Posterior cingulate gyrus (tissue), 11 donors: ENCODE data around the gene GPAT3.
A peak's percentile ranks its signal among the peaks of the same experiment; 100 is the strongest.
"Not testable (repeated sequence)": the region's sequence is repeated elsewhere in the genome, so short reads cannot be mapped to it uniquely, and the experiment has no call there.

Experiments used
- DNase-seq, 10 donors: peaks; one replicate each; pipeline versions ENCODE4 v3.0.0 to v3.0.0-alpha.2; 2020 to 2021; ENCODE audit warnings: mixed read lengths in 3 of 10
- intact Hi-C: fragments of 100-400 bp; cut with DNase I; formaldehyde crosslinking; loops from one replicate; pipeline ENCODE4 v1.15.1; 2023

The GPAT3 gene

DNA sequence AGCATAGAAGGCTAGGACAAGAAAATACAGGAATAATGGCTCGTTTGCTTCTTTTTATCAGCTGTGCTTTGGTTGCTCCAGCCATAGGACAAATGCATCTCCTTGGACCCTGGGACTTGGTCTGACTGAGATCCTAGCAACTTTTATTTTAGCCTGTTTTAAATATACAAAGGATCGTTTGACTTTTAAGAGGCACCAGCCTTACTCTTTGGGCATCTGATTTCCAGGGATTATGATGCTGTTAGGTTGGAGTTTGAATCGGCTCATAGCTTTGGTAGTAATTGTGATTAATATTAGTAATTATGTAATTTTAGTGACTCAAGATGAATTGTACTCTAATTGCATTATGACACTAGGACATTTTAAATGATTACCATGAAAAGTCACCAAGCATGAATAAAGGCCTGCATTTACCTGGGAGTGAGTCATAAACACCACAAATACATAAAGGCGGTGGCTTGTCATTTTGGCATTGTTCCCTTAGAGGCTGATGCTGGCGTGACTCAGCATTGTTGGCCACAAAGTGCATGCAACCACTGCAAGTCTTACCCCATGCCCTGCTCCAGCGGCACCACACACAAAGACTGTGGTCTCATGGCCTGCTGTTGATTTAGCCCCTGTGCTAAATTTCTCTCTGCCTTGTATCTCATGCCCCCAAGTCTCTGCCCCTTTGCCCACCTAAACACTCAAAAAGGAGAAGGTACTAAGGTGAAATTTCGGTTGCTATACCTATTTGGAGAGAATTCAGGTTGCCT is 12.4 kb downstream of the GPAT3 start:
- no peak for DNase-seq

DNA sequence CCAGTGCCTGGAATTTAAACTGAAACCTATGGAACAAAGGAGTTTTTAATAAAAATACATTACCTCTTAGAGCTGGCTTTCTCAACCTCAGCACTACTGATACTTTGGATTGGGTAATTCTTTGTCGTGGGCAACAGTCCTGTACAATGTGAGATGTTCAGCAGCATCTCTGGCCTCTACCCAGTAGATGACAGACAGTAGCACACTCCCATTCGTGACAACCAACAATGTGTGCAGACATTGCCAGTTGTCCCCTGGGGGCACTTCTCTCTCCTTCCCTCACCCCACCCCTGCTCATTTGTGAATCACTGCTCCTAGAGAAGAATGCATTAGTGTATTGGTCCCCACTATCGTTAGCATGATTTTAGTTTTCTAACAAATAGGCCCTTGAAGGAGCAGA is 16.2 kb downstream of the GPAT3 start:
- intact Hi-C loops: no loop called here

More for the DNA sequence above, 12.4 kb downstream of the GPAT3 start:
- intact Hi-C loops: no loop called here

DNA sequence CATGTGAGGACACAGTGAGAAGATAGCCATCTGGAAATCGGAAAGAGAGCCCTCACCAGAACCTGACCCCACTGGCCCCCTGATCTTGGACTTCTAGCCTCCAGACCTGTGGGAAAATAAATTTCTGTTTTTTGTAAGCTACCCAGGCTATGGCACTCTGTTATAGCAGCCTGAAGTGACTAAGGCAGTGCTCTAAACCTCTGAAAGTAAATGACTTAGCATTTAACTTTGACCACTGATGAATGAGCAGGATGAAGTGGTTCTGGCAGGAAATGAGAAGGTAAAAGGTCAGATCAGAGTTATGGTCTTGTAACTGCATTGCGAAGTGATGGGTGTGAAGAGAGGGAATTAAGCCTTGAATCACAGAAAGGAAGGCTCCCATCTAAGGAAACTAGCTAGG is 17.0 kb downstream of the GPAT3 start:
- no peak for DNase-seq
- intact Hi-C loops: no loop called here

More for the DNA sequence above, 16.2 kb downstream of the GPAT3 start:
- no peak for DNase-seq

DNA sequence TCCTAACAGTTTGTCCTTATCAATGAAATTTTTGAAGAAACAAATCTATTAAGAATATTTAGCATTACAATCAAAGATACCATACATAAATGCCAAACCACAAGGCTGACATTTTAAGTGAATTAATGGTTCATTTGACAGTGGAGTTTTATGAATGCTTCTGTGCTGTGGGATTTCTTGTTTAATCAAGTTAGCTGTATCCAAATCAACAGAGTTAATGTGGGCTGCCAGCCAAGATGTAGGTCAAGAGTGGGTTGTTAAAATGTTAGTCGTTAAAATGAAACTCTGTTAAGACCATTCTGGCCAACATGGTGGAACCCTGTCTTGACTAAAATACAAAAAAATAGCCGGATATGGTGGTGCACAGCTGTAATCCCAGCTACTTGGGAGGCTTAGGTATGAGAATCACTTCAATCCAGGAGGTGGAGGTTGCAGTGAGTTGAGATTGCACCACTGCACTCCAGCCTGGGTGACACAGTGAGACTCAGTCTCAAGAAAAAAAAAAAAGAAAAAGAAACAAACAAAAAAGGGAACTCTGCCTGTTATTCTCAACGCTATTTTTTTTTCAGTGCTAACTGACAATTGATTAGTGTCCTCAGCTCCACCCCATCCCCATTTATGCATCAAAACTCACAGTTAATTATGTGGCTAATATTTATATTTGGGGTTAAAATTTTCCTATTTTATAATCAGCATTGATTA is 20.2 kb downstream of the GPAT3 start:
- DNase-seq: no peak
- intact Hi-C loops: no loop called here

DNA sequence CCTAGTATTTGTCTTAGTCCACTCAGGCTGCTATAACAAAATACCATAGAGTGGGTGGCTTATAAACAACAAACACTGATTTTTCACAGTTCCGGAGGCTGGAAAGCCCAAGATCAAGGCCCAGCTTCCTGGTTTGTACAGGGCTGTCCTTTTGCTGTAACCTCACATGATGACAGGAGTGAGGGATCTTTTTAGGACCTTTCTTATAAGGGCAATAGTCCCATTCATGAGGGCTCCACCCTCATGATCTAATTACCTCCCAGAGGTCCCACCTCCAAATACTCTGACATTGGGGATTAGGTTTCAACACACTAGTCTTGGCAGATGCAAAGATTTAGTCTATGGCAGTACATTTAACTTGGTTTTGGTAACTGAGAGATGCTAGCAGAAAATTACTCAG is 20.9 kb downstream of the GPAT3 start:
- DNase-seq: no peak
- intact Hi-C loops: no loop called here

DNA sequence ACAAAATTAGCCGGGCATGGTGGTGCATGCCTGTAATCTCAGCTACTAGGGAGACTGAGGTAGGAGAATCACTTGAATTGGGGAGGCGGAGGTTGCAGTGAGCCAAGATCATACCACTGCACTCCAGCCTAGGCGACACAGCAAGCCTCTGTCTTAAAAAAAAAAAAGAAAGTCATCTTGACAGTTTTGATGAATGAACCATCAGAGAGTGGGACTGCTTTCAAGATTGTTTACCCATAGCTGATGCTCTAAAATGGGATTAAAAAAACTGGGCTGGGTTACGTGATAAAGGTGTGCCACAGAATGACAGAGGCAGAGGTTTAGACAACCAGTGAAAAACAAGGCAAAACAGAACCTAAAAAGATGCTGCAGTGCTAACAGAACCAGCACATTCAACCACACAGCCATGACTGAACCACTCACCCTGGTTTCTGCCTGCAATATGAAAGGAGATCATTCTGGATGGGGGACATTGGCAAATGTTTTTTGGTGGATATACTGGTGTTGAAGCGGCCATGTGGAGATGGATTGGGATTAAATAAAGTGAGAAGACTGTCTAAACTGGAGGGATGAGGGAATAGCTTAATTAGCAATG is 22.2 kb downstream of the GPAT3 start:
- DNase-seq: no peak
- intact Hi-C loops: no loop called here

DNA sequence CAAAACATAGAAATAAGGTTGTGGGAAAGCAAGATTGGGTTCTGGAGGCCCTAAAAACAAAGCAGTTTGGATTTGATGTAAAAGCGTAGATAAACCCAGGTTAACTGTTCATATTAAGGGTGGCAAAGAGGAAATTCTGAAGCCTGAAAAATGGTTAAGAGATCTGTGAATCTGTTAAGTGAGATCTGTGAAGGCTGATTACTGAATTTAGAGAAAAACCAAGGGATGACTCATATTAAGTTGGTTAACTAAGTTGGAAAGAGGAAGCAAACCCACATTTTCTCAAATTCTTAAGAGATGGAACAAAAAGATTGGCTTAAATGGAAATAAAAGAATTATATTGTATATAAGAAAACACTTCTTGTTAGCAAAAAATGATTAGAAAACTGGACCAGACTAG is 22.8 kb downstream of the GPAT3 start:
- DNase-seq: no peak

DNA sequence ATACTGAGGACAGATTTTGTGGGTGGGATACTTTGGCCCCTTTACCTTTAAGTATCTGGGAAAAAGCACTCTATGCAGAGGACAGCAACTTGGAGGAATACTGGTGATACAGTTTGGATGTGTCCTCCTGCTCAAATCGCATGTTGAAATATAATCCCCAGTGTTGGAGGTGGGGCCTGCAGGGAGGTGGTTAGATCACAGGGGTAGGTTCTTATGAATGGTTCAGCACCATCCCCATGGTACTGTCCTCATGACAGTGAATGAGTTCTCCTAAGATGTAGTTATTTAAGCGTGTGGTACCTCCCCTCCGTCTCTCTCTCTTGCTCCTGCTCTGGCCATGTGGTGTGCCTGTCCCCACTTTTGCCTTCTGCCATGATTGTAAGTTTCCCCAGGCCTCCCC is 24.6 kb downstream of the GPAT3 start:
- DNase-seq: no peak
- intact Hi-C loops: no loop called here

More for the DNA sequence above, 22.8 kb downstream of the GPAT3 start:
- intact Hi-C loops: no loop called here

DNA sequence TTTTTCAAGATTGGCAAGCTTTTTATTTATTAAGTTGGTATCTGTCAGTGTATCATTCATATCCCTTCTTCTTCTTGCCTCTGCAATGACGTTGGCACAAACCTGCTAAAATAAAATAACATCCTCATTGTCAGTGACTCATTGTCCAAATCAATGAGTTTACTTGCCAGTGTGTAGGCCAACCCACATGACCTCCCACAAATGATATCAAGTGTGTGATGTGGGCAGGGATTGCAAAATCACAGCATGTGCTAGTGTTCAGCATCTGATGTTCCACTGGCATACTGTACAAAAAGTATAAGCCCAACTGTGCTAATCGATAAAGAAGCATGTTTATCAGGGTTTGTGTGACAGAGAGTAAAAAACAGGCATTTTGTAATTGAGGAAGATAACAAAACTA is 25.5 kb downstream of the GPAT3 start:
- no peak for DNase-seq
- intact Hi-C loops: no loop called here

DNA sequence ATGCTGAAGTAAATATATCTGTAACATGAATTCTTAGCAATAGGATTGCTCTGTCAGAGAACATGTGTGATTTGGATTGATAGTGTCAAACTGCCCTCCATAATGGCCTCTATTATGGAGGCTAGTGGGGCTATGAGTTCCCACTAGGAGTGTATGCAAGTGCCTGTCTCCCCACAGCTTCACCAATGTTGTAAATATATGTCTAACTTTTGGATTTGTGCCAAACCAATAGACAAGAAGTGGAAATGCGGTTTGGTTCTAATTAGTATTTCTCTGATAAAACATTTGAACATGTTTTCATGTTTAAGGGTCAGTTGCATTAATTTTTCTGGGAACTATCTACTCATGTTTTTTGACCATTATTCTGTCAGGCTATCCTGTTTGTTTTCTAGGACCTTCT is 28.1 kb downstream of the GPAT3 start:
- intact Hi-C loops: no loop called here
- no peak for DNase-seq

DNA sequence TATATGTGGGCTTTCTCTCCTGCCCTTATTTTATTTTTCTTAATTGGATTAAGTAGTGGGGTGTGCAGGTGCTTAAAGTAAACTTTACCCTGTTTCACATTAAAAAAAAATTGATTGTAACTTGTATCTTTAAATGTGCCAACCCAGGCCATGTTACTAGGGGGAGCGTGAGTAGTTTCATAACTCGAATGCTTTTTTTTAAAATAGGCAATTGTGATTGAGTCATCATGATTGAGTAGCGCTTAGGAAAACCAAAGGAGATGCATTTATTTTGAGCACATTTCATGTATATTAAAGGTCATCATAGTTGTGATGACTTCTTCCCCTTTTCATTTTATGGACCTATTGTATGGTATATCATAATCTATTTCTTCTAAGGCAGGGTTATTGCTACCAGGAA is 32.2 kb downstream of the GPAT3 start:
- DNase-seq: no peak
- intact Hi-C loops: no loop called here

DNA sequence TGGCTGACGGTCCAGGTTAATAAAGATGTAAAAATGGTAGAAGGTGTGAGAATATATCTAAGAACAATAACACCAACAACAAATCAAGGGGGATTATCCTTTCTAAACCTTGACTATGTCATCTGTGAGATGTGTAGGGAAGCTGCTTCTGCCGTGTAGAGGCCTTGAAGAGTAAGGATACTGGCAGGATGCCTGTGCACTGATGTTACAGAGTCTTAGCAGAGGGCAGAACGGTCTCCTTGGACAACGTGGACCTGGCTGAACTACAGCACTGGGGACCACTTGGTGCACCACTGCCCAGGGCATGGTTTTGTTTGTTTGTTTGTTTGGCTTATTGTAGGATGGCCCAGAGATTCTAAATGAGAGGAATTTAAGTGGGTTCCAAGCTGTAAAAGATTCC is 33.5 kb downstream of the GPAT3 start:
- intact Hi-C loops: no loop called here
- no peak for DNase-seq

DNA sequence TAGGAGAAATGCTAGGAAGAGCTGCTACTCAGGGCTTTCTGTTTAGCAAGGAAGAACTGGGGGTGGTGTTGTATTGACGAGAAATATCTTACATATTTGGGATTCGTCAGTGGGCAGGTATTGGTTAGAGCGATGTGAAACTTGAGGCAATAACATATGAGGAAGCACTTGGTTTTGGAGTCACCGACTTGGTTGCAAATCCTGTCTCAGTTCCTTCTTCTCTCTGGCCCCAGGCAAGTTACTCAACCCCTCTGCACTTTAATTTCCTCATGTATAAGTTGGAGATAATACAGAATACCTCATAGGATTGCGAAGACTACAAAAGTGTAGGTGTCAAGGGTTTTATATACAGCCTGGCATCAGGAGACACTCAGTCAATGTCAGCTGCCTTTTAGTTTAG is 34.1 kb downstream of the GPAT3 start:
- intact Hi-C loops: no loop called here
- no peak for DNase-seq

DNA sequence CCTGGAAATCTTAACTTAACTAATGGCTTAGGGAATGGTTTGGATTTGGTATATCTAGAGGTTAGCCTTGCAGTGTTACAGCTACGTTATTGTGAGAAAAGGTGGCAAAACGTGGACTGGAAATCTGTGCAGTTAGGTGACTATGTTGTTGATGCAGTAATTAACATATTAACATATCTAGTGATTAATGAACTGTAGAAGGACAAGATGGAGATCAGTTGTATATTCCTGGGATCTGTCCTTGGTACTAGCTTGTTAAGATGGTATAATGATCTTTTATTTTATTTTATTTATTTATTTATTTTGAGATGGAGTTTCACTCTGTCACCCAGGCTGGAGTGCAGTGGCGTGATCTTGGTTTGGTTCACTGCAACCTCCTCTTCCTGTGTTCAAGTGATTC is 36.9 kb downstream of the GPAT3 start:
- intact Hi-C loops: no loop called here
- no peak for DNase-seq

DNA sequence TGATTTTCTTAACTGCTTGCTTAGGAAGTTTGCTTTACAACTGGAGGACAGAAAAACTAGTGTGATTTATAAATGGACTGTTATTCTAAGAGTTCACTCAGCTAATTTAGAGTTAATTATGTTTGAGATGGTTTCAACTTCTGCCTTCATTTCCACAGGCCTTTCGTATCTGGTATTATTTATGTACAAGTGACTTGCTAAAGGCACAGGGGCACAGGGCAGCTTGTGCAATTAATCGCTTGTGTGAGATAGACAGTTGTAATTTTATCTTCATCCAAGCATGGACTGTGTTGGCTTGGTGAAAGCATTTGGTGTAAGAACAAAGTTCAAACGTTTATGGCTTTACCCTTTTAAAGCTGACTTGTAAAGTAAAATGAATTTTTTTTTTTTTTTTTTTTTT is 38.3 kb downstream of the GPAT3 start:
- no peak for DNase-seq
- intact Hi-C loops: no loop called here

DNA sequence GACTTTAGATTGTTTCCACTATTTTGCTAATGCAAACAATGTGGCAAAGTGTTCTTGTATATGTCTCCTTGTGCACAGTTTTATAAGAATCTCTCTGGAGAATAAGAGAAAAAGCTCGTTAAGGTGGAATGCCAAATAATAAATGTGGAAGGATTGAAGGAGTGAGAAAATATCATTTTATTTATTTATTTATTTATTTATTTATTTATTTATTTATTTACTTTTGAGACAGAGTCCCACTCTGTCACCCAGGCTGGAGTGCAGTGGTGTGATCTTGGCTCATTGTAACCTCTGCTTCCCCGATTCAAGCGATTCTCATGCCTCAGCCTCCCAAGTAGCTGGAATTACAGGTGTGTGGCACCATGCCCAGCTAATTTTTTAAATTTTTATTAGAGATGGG is 40.3 kb downstream of the GPAT3 start:
- intact Hi-C loops, DNase-seq: not testable (repeated sequence)

DNA sequence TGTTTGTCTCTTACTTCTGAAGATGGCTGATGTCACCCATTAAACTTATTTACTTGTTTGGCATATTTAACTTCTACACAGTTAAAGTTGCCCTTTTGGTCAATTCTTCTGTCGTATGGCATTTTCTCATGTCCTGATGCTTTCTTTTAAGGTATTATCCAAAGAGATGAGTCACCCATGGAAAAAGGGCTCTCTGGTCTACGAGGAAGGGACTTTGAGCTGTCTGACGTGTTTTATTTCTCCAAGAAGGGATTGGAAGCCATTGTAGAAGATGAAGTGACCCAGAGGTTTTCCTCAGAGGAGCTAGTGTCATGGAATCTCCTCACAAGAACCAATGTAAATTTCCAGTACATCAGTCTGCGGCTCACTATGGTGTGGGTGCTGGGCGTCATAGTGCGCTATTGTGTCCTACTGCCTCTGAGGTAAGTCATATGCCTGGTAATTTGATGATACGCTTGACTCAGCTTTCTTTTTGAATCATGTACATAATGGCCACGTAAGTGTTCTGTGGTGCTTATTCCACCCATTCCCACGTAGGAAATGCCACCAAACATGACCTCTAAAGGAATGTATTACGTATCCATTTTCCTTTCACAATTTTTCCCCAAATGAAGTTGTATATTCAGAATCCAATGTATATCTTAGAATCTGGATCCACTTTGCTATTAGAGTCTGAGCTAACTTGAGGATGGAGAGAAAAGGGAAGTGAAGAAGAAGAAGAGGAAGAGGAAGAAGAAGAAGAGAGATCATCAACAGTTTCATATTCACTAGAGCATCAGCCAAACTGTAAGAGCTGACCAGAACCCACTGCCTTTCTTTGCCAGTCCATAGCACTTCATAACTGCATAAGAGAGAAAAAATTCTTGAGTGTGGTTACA is 45.7 kb downstream of the GPAT3 start:
- no peak for DNase-seq
- intact Hi-C loops: no loop called here

DNA sequence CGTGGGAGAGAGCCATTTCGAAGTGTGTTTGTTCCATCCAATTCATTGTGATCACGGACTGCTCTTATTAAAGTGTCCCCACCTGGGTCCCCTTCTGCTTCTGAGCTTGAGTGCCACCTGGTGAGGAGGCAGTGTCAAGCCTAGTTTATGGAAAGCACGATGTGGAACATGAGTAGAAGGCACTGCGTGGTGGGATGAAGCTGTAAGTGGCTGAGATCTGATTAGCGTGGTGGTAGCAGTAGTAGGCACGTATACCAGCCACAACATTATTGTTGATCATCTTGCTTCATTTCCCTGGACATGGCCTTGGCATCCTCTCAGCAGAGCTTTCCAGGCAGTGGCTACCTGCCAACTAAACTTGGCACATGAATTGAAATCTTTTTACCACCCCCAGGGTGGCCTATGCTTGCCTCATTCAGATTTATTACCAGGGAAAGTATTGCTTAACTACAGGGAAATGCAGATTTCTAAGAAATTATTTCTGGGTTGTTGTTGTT is 46.4 kb downstream of the GPAT3 start:
- intact Hi-C loops: no loop called here
- DNase-seq: peak in 1 of 10 donors; percentile 19

DNA sequence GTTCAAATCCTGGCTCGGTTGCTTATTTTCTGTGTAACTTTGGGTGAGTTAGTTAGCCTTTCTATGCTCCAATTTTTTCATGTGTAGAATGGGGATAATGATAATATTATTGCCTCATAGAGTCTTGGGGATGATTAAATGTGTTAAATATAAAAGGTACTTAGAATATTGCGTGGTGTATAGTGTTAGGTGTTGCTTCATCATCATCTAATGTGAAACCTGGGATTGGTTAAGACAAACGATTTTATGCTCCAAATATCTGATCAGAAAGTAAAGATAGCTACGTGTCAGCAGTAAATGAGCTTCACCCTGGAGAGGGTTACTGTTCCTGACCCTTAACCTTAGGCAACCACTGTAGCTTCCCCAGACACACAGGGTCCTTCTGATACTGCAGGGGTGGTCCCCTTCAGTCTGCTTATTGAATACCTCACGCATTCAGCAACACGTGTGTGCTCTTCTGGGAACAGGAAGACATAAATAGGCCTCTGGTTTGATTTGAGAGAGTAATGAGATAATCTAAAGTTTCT is 50.1 kb downstream of the GPAT3 start:
- intact Hi-C loops: no loop called here
- no peak for DNase-seq

DNA sequence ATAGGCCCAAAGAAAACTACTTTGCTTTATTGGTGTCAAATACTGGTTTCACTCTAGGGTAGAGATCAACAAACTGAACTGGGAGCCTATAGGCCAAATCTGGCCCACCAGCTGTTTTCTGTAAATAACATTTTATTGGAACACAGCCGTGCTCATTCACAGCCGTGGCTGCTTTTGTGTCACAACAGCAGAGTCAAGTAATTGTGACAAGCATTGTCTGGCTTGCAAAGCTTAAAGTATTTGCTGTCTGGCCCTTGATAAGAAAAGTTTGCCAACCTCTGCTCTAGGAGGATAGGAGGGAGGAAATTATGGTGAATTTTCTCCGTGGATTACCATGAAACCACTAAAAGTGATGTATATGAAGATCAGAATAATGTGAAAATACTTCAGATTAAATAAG is 53.4 kb downstream of the GPAT3 start:
- no peak for DNase-seq
- intact Hi-C loops: no loop called here

DNA sequence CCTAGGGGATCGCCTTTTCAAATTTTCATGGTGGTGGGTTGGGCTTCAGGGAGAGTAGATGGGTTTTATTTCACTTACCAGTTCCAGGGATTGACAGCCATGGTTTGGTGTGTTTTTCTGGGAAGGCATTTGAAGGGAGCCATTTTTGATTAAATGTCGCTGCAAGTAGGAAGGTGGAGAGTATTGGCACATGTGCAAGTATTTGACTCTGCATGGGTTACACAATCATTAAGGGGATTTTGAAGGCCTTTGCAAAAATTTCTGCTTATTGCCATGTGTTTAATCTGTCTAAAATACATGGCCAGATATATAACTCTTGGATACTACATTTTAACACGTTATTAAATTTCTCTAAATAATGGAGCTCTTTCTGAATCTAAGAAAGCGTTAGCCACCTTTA is 55.1 kb downstream of the GPAT3 start:
- intact Hi-C loops: no loop called here
- DNase-seq: no peak
